GM12875 (cell line): Measurements from ENCODE around the gene CDH4.

Experiments
- H3K4me3 ChIP-seq: one replicate; pipeline ENCODE4 v1.5.1; 2011; ENCODE audit warnings: low read depth, low read length, control low read depth
- TF ChIP-seq, protein P1 (sequence below): IDR thresholded peaks from 2 replicates; pipeline ENCODE4 v1.5.1; 2011; ENCODE audit warnings: low read depth, mild to moderate bottlenecking, control low read depth, inconsistent platforms, low read length, moderate library complexity, borderline replicate concordance; ENCODE audit not compliant: insufficient read depth

The CDH4 gene

GRCh38 chr20:61739832-61740118 is 487.7 kb downstream of the CDH4 start:
- TF ChIP-seq, protein P1, sequence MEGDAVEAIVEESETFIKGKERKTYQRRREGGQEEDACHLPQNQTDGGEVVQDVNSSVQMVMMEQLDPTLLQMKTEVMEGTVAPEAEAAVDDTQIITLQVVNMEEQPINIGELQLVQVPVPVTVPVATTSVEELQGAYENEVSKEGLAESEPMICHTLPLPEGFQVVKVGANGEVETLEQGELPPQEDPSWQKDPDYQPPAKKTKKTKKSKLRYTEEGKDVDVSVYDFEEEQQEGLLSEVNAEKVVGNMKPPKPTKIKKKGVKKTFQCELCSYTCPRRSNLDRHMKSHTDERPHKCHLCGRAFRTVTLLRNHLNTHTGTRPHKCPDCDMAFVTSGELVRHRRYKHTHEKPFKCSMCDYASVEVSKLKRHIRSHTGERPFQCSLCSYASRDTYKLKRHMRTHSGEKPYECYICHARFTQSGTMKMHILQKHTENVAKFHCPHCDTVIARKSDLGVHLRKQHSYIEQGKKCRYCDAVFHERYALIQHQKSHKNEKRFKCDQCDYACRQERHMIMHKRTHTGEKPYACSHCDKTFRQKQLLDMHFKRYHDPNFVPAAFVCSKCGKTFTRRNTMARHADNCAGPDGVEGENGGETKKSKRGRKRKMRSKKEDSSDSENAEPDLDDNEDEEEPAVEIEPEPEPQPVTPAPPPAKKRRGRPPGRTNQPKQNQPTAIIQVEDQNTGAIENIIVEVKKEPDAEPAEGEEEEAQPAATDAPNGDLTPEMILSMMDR, result no peak
- no peak overlapping the region for H3K4me3 ChIP-seq

- no peak overlapping the region for H3K4me3 ChIP-seq
- TF ChIP-seq, protein P1, result no peak
These were observed 490.2 kb downstream of the CDH4 start for GRCh38 chr20:61742097-61742825.

- TF ChIP-seq, protein P1, result no peak
- H3K4me3 ChIP-seq, result no peak overlapping the region
These were observed 491.5 kb downstream of the CDH4 start for GRCh38 chr20:61743606-61744005.

DNA sequence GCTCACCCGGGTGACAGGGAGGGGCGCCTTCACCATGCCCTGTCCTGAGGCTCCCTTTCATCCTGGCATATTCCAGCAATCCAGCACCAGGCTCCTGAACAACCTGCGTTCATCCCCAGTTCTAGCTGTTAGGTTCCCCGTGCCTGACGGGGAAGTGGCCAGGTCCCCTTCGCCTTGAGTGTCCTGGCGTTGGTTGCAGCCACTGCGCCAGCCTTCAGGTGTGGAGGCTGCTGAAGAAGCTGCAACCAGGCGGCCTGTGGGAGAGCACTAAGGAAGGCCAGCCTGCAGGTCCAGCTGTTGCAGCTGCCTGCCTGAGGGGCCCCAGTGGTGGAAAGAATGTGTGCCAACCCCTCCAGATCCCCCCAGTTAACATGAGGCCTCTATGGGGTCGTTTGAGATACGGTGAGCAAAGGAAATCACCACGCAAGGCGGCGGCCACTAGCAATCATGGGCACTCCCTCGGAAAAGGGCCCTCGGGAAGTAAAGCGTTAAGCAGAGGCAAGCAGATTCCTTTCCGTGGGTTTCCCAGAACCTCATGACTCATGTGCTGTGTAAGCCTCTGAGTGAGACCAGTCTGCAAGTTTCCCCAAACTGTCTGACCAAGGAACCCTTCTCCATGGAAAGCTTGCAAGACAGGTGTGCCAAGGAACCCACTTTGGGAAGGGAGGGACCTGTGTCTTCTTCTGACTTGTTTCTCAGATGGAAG is 492.8 kb downstream of the CDH4 start:
- no peak overlapping the region for H3K4me3 ChIP-seq
- TF ChIP-seq, protein P1, result no peak

GRCh38 chr20:61745397-61746146 is 493.5 kb downstream of the CDH4 start:
- no peak overlapping the region for H3K4me3 ChIP-seq
- TF ChIP-seq, protein P1, result no peak

DNA sequence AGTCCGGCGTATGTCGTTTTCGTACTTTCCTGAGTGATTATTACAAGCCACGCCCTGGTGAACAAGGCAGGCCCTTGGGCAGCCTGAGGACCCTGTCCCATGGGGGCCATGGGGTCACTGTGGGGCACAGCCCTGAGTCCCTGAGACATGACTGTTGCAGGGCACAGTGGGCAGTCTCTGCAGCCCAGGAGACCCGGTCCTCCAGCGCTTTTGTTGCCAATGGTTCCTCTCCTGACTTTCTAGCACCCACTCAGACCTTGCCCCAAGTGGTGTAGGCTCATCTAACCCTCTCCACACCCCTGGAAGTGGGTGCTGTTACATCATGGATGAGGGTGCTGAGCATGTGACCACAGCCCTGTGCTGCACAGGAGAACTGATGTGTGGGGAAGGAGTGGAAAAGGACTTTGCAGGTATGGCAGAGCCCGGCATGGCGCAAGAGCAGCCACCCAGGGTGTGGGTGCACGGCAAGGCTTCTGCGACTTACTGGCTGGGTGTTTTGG is 494.1 kb downstream of the CDH4 start:
- no peak overlapping the region for H3K4me3 ChIP-seq
- TF ChIP-seq, protein P1, result no peak

- TF ChIP-seq, protein P1, result no peak
- no peak overlapping the region for H3K4me3 ChIP-seq
These were observed 494.7 kb downstream of the CDH4 start for GRCh38 chr20:61746781-61747180.
